Activated CD4-positive, alpha-beta memory T cell treated with anti-CD3 and anti-CD28 coated beads, Interleukin-2, amount 10 ng/mL, durations not matched to agents 7 days and 5 days (primary cell): ENCODE measurements around the gene PODN. TPM values are rescaled to one million over a fixed set of nuclear protein-coding genes. Genes with fewer than 3 reads are reported as not detected.

Experiments used
- CTCF ChIA-PET: fragments of 350-600 bp; sonication (Branson Sonifier 250); formaldehyde crosslinking; loops from one replicate; lab custom pipeline; 2021; ENCODE audit warnings: antibody characterized with exemption, inconsistent platforms; lab: Charles Lee
- POLR2A ChIA-PET: fragments of 350-600 bp; sonication (Branson Sonifier 250); formaldehyde crosslinking; loops from one replicate; lab custom pipeline; 2021; ENCODE audit warnings: antibody characterized with exemption; lab: Charles Lee
- DNase-seq: peaks from one replicate; pipeline ENCODE4 v3.0.0-alpha.2; 2020
- H3K27ac Mint-ChIP-seq: one replicate; pipeline ENCODE4 v1.8.0; 2021; ENCODE audit warnings: mild to moderate bottlenecking, mixed read lengths
- H3K27me3 Mint-ChIP-seq: one replicate; pipeline ENCODE4 v1.8.0; 2021; ENCODE audit warnings: mixed read lengths
- H3K36me3 Mint-ChIP-seq: one replicate; pipeline ENCODE4 v1.8.0; 2021; ENCODE audit warnings: low read depth, mixed read lengths
- H3K4me1 Mint-ChIP-seq: one replicate; pipeline ENCODE4 v1.8.0; 2021; ENCODE audit warnings: mixed read lengths
- H3K4me3 Mint-ChIP-seq: one replicate; pipeline ENCODE4 v1.8.0; 2021; ENCODE audit warnings: mild to moderate bottlenecking, mixed read lengths
- H3K9me3 Mint-ChIP-seq: one replicate; pipeline ENCODE4 v1.8.0; 2021; ENCODE audit warnings: mixed read lengths
- total RNA-seq, 2 experiments: library from RNA; stranded (reverse); gene quantifications; one replicate each; pipeline ENCODE4 v1.2.3, GENCODE V29; 2021

Gene PODN
- total RNA-seq, 2 experiments from 2014 or later, result not detected

DNA sequence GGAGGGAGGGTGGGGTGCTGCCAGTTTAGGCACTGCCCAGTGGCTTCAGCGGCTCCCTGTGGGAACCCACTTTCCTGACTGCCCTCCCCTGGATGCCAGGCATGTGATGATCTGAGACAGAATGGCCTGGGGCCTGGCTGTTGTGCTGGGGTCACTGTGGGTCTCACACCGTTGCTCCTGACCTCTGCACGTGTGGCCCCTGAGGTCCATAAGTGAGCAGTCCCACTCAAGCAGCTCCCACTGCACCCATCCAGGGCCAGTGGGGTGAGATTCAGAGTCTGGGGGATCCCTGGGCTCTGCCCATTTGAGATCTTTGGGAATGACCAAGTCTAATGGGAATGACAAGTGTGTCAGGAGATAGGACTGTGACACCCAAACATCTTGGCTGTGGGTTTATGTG lies 18.0 kb downstream of the PODN start:
- ChIA-PET CTCF (no interaction called here), POLR2A (interaction anchor here (0.6 kb wide), 1 partner anchor 48 kb away, joined by 3 read pairs; no protein-coding TSS in a partner anchor)
- Mint-ChIP-seq H3K4me1 (no peaks in the 10 kb centered on the region), H3K9me3 (no peaks in the 10 kb centered on the region), H3K27me3 (no peaks in the 10 kb centered on the region), H3K27ac (no peak overlapping the region), H3K4me3 (no peak overlapping the region), H3K36me3 (no peaks in the 10 kb centered on the region)
- no peak for DNase-seq

DNA sequence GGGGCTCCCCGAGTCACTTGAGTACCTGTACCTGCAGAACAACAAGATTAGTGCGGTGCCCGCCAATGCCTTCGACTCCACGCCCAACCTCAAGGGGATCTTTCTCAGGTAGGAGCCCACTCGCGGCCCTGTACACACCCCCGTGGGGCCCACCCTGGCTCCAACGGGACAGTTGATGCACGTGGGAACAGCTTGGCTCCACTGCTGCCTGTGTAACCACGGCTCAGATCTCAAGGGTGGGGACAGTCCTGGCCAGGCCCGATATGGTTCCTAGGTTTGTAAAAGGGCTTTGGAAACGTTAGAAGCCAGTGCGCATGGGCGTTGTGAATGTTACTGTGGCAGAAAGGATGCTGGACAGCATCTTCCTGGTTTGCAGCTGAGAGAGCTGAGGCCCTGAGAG lies 18.8 kb downstream of the PODN start:
- no peak overlapping the region for H3K27ac Mint-ChIP-seq
- no peak overlapping the region for H3K4me3 Mint-ChIP-seq
- no peaks in the 10 kb centered on the region for H3K4me1 Mint-ChIP-seq
- H3K27me3 Mint-ChIP-seq, result no peaks in the 10 kb centered on the region
- ChIA-PET POLR2A (no interaction called here), CTCF (no interaction called here)
- no peaks in the 10 kb centered on the region for H3K9me3 Mint-ChIP-seq
- H3K36me3 Mint-ChIP-seq, result no peaks in the 10 kb centered on the region
- no peak for DNase-seq

GRCh38 chr1:53081384-53082066 lies 19.5 kb downstream of the PODN start:
- H3K36me3 Mint-ChIP-seq, result no peaks in the 10 kb centered on the region
- H3K4me1 Mint-ChIP-seq, result no peaks in the 10 kb centered on the region
- ChIA-PET CTCF (no interaction called here), POLR2A (no interaction called here)
- H3K27ac Mint-ChIP-seq, result no peak overlapping the region
- DNase-seq, result no peak
- no peak overlapping the region for H3K4me3 Mint-ChIP-seq
- no peaks in the 10 kb centered on the region for H3K9me3 Mint-ChIP-seq
- no peaks in the 10 kb centered on the region for H3K27me3 Mint-ChIP-seq

GRCh38 chr1:53082826-53083455 lies 20.9 kb downstream of the PODN start:
- CTCF ChIA-PET, result no interaction called here
- Mint-ChIP-seq H3K27ac (no peak overlapping the region), H3K4me1 (no peaks in the 10 kb centered on the region), H3K9me3 (no peaks in the 10 kb centered on the region), H3K27me3 (no peaks in the 10 kb centered on the region), H3K4me3 (no peak overlapping the region), H3K36me3 (no peaks in the 10 kb centered on the region)
- no peak for DNase-seq
- POLR2A ChIA-PET, result no interaction called here

DNA sequence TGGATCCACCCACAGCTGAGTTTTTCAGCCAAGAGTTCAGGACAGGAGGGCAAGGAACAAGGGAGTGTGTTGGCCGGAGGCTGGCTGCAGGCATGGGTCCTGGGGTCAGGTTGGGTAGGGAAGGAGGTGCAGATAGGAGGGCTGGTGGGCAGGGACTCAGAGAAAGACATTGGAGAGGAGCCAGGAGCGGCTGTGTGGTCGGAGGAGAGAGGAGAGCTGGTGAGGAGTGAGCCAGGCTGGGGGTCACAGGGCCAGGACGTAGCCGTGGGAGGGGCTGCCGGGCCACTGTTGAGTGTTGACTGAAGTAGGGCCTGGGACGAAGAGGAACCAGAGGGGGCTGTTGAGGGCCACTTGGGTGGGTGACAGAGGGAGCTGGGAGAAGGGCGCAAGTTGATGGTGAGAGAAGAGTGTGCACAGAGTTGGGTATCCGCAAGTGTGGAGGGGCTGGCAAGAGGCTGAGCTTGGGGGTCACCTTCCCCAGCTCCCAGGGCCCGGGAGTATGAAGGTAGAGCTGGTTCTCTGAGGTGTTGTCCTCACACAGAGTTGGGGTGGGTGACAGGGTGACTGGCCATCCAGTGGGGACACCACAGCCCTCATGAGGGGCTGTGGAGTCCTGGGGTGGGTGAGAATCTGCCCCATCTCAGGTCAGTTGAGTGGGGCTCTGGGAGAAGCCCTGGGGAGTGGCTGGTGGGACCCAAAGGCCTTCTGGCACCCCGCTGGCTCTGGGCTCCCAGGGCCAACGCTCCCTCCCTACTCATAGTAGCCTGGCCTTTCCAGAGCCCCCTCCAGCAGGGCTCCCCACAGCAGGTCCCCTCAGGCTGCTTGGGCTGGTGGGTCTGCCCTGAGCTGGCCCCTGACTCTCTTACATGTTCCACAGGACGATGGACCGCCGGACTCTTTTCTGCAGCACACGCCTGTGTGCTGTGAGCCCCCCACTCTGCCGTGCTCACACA lies 21.9 kb downstream of the PODN start:
- no peak for DNase-seq
- no peaks in the 10 kb centered on the region for H3K4me1 Mint-ChIP-seq
- ChIA-PET CTCF (no interaction called here), POLR2A (no interaction called here)
- no peak overlapping the region for H3K4me3 Mint-ChIP-seq
- H3K36me3 Mint-ChIP-seq, result no peaks in the 10 kb centered on the region
- H3K27me3 Mint-ChIP-seq, result no peaks in the 10 kb centered on the region
- no peak overlapping the region for H3K27ac Mint-ChIP-seq
- H3K9me3 Mint-ChIP-seq, result no peaks in the 10 kb centered on the region

- H3K4me1 Mint-ChIP-seq, result no peaks in the 10 kb centered on the region
Observed at GRCh38 chr1:53084589-53084971, 22.6 kb downstream of the PODN start.

DNA sequence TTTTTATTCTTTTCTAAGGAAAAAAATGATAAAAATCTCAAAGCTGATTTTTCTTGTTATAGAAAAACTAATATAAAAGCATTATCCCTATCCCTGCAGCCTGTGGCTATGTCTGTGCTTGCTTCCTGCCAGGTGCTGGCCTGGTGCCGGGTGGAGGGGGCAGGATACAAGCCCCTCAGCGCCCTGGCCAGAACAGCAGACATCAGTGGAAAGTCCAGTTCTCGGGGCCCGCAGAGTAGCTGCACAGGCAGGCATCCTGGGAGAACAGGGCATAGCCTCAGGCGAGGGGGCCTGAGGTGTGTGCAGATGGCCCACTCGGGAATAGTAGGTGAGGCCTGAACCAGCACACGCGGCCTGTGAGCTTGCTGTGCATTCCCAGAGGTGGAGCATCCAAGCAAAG lies 23.4 kb downstream of the PODN start:
- DNase-seq, result no peak
- Mint-ChIP-seq H3K9me3 (no peaks in the 10 kb centered on the region), H3K27ac (no peak overlapping the region), H3K36me3 (no peaks in the 10 kb centered on the region), H3K4me3 (no peak overlapping the region), H3K4me1 (no peaks in the 10 kb centered on the region), H3K27me3 (no peaks in the 10 kb centered on the region)
- ChIA-PET POLR2A (no interaction called here), CTCF (no interaction called here)

More at GRCh38 chr1:53084589-53084971, 22.6 kb downstream of the PODN start:
- no peak for DNase-seq
- H3K9me3 Mint-ChIP-seq, result no peaks in the 10 kb centered on the region
- H3K4me3 Mint-ChIP-seq, result no peak overlapping the region
- CTCF ChIA-PET, result no interaction called here
- no peaks in the 10 kb centered on the region for H3K27me3 Mint-ChIP-seq
- no peak overlapping the region for H3K27ac Mint-ChIP-seq
- H3K36me3 Mint-ChIP-seq, result no peaks in the 10 kb centered on the region
- POLR2A ChIA-PET, result no interaction called here

DNA sequence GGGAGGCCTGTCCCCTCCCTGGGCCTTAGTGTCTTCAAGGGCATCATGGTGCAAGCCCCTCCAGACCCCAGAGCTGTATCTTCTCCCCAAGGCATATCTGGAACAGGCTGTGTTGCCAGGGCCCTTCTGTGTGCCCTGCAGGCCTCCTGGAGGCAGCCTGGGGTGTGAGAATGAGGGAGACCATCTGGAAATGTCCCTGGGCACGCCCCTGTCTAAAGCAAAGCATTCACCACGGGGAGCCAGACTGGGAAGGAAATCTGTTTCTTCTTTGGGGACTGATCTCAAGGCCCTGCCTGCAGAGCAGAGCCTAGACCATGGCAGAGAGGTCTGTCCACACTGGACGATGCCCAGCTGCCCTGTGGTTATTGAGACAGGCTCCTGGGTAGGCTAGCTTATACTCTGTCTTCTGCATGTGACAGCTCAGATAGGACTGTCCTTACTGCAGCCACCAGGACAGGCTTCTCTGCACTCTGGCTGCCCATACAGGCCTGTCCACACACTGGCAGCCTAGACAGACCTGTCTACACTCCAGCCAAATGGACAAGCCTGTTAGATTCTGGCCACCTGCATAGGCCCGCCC lies 24.6 kb downstream of the PODN start:
- CTCF ChIA-PET, result no interaction called here

DNA sequence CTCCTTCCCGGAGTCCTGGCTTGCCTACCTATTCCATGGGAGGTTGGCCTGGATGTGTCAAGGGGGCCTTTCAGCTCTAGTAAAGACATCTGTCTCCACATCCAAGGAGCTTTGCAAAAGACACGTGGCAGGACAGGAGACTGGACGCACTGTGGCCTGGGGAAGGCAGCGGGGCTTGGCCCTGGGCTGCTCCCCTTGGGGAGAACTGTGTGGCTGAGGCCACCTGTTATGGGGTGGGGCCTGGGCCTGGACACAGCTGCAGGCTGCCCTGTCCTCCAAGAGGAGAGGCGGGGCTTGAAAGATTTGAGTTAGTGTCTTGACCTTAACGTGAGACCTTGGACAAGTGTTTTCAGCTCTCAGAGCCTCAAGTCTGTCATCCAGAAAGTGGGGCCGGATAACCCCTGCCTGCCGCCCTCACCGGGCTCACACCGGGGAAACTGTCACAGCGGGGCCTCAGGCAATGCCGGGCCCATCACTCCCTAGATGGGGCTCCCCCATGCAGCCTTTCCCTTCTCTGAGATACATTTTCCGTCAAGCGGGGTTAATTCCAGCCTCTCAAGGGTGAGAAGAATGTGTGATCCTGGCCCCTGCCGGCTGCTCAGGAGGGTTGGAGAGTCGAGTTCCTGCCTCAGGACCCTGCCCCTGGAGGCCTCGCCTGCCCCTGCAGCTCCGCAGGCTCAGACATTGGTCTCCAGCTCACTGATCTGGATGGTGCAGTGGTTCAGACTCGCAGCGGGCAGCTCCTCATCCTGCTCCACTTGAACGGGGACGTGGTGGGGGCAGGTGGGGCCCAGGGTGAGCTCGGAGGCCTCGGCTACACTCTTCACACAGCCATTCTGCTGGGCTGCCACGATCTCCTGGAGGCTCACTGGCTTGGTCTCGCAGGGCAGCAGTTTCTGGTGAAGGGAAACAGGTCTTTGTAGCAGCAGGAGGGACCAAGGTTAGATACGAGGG lies 25.6 kb downstream of the PODN start:
- Mint-ChIP-seq H3K4me3 (no peak overlapping the region), H3K4me1 (no peaks in the 10 kb centered on the region), H3K9me3 (no peaks in the 10 kb centered on the region), H3K27ac (no peak overlapping the region), H3K36me3 (no peaks in the 10 kb centered on the region), H3K27me3 (no peaks in the 10 kb centered on the region)
- ChIA-PET POLR2A (no interaction called here), CTCF (no interaction called here)
- no peak for DNase-seq

More for the DNA sequence above, 24.6 kb downstream of the PODN start:
- no peaks in the 10 kb centered on the region for H3K27me3 Mint-ChIP-seq
- H3K36me3 Mint-ChIP-seq, result no peaks in the 10 kb centered on the region
- H3K4me1 Mint-ChIP-seq, result no peaks in the 10 kb centered on the region
- POLR2A ChIA-PET, result no interaction called here
- no peak overlapping the region for H3K27ac Mint-ChIP-seq
- no peaks in the 10 kb centered on the region for H3K9me3 Mint-ChIP-seq
- DNase-seq, result no peak
- no peak overlapping the region for H3K4me3 Mint-ChIP-seq

- ChIA-PET POLR2A (no interaction called here), CTCF (no interaction called here)
- H3K9me3 Mint-ChIP-seq, result no peaks in the 10 kb centered on the region
- H3K4me3 Mint-ChIP-seq, result no peak overlapping the region
- H3K36me3 Mint-ChIP-seq, result no peaks in the 10 kb centered on the region
- H3K27ac Mint-ChIP-seq, result no peak overlapping the region
- H3K4me1 Mint-ChIP-seq, result no peaks in the 10 kb centered on the region
- no peaks in the 10 kb centered on the region for H3K27me3 Mint-ChIP-seq
- DNase-seq, result no peak
Observed at GRCh38 chr1:53088616-53089300, 26.7 kb downstream of the PODN start.

- Mint-ChIP-seq H3K4me1 (no peaks in the 10 kb centered on the region), H3K27me3 (no peaks in the 10 kb centered on the region), H3K4me3 (no peak overlapping the region), H3K9me3 (no peaks in the 10 kb centered on the region), H3K36me3 (no peaks in the 10 kb centered on the region), H3K27ac (no peak overlapping the region)
- ChIA-PET POLR2A (no interaction called here), CTCF (no interaction called here)
- no peak for DNase-seq
Observed at GRCh38 chr1:53089478-53090226, 27.6 kb downstream of the PODN start.
